GM20000 (cell line): Measurements from ENCODE around the gene NPHP3.

Source experiments
- DNase-seq: peaks from one replicate; pipeline ENCODE4 v3.0.0; 2012; ENCODE audit warnings: low spot score
- TF ChIP-seq, protein P1 (sequence below): IDR thresholded peaks from 2 replicates; pipeline ENCODE4 v1.5.1; 2012; ENCODE audit warnings: mild to moderate bottlenecking, control low read depth; ENCODE audit errors: extremely low read depth, missing control alignments

Gene NPHP3

DNA sequence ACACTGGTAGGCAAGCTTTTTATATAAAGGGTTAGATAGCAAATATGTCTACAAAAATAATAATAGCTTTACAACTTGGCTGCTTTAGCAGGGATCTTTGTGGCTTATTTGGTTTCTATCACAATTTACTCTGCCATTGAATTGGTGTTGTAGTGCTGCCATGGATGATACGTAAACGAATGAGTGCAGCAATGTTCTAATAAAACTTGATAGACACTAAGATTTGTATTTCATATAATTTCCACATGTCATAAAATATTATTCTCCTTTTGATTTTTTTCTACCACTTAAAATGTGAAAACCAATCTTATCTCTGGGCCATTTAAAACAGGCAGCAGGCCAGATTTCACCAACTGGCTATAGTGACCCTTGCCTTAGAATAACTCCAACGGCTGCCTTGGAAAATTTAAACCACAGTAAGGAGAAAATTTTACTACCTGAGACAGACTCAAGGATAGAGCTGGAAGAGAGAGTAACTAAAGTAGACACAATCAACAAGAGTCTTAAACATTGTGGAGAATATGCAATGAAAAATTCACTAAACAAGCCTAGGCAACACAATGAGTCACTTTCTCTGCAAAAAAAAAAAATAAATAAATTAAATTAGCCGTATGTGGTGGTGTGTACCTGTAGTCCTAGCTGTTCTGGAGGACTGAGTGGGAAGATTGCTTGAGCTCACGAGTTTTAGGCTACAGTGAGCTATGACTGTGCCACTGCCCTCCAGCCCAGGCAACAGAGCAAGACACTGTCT, 8.1 kb downstream of the NPHP3 start:
- no peak for DNase-seq
- TF ChIP-seq, protein P1, sequence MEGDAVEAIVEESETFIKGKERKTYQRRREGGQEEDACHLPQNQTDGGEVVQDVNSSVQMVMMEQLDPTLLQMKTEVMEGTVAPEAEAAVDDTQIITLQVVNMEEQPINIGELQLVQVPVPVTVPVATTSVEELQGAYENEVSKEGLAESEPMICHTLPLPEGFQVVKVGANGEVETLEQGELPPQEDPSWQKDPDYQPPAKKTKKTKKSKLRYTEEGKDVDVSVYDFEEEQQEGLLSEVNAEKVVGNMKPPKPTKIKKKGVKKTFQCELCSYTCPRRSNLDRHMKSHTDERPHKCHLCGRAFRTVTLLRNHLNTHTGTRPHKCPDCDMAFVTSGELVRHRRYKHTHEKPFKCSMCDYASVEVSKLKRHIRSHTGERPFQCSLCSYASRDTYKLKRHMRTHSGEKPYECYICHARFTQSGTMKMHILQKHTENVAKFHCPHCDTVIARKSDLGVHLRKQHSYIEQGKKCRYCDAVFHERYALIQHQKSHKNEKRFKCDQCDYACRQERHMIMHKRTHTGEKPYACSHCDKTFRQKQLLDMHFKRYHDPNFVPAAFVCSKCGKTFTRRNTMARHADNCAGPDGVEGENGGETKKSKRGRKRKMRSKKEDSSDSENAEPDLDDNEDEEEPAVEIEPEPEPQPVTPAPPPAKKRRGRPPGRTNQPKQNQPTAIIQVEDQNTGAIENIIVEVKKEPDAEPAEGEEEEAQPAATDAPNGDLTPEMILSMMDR = no peak

GRCh38 chr3:132710311-132710710, 11.9 kb downstream of the NPHP3 start:
- no peak for DNase-seq
- TF ChIP-seq, protein P1 = no peak

DNA sequence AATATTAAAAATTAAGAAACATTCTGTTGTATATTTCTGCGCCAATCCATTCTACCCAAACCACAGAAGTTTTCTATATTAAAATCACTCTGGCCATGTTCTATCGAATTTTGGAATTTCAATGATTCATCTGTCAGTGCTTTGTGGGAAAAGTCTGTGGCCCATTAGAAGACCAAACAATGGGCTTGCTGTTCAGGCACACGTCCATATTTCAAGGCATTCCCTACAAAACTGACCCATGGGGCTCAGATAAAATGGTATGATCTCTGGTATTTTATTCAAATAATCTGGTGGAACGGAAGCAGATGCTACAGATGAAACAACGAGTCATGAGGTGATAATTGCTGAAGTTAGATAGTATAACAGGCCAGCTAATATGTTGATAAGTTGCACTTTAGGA, 12.4 kb downstream of the NPHP3 start:
- TF ChIP-seq, protein P1 = no peak
- DNase-seq = no peak

DNA sequence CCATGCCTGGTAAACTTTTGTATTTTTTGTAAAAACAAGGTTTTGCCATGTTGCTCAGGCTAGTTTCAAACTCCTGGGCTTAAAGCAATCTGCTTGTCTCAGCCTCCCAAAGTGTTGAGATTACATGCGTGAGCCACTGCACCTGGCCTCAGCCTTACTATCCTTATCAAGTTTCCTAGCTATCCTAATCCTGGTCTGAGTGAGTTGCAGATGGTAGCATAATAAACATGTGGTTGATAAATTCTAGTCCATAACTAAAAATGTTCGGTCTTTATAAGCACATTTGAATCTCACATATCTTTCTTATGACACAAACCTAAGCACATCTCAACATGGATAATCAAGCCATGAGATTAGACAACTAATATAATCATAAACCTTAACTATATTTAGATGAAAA, 18.5 kb downstream of the NPHP3 start:
- no peak for DNase-seq
- TF ChIP-seq, protein P1 = no peak

DNA sequence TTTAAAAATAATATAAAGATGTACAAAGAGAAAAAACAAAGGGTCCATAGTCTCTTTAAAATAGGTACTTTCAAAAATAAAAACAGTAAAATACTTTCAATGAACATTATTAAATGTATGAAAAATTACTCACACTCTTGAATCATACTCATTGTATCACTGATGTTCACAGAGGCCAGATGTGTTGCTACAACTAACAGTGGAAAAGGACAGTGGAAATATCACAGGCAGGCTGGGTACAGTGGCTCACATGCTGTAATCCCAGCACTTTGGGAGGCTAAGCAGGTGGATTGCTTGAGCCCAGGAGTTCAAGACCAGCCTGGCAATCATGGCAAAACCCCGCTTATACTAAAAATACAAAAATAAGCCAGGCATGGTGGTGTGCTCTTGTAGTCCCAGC, 26.8 kb downstream of the NPHP3 start:
- DNase-seq = no peak
- TF ChIP-seq, protein P1 = no peak

DNA sequence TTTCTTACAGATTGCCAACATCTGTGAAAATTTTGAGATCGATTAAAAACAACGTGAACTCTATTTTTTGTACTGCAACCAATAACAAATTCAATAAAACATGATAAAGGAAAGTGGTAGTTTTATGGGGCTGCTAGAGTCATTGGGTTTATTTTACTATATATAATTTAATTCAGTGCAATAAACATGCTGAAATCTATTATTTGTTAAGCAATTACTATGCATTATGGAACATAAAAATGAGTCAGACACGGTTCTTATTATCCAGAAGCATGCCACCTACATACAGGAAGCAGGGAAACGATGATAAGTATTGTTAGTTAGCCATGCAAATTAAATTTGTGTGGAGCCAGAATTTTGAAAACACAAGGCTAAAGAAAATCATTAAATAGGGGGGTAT, 27.2 kb downstream of the NPHP3 start:
- DNase-seq = no peak
- TF ChIP-seq, protein P1 = no peak

GRCh38 chr3:132690040-132690439, 32.2 kb downstream of the NPHP3 start:
- DNase-seq = no peak
- TF ChIP-seq, protein P1 = no peak
